HG03442 (cell line): ENCODE measurements around the gene GNPTG.
"Not testable (repeated sequence)": the region's sequence is repeated elsewhere in the genome, so short reads cannot be mapped to it uniquely, and the experiment has no call there.

Source experiments
- ATAC-seq: cut with Tn5 transposase; IDR thresholded peaks from one replicate; pipeline ENCODE4 v1.9.1; 2021; ENCODE audit warnings: mild to moderate bottlenecking, moderate library complexity; ENCODE audit not compliant: unreplicated experiment

Gene GNPTG

GRCh38 chr16:1318268-1318545 is 33.5 kb upstream of the GNPTG start:
- no peak for ATAC-seq

- ATAC-seq, result no peak
These were observed 32.7 kb upstream of the GNPTG start for GRCh38 chr16:1319041-1319440.

- no peak for ATAC-seq
These were observed 31.6 kb upstream of the GNPTG start for GRCh38 chr16:1320097-1320496.

- ATAC-seq, result no peak
These were observed 31.0 kb upstream of the GNPTG start for GRCh38 chr16:1320658-1321240.

GRCh38 chr16:1322407-1322806 is 29.3 kb upstream of the GNPTG start:
- no peak for ATAC-seq

- ATAC-seq, result no peak
These were observed 28.2 kb upstream of the GNPTG start for GRCh38 chr16:1323296-1324239.

- ATAC-seq, result no peak
These were observed 27.4 kb upstream of the GNPTG start for GRCh38 chr16:1324286-1324826.

- ATAC-seq, result no peak
These were observed 26.5 kb upstream of the GNPTG start for GRCh38 chr16:1325261-1325660.

- ATAC-seq, result no peak
These were observed 25.9 kb upstream of the GNPTG start for GRCh38 chr16:1325673-1326371.

- ATAC-seq, result no peak
These were observed 25.3 kb upstream of the GNPTG start for GRCh38 chr16:1326391-1326790.

GRCh38 chr16:1326946-1327618 is 24.6 kb upstream of the GNPTG start:
- ATAC-seq, result no peak

GRCh38 chr16:1327619-1327947 is 24.1 kb upstream of the GNPTG start:
- no peak for ATAC-seq

- not testable (repeated sequence) for ATAC-seq
These were observed 23.6 kb upstream of the GNPTG start for GRCh38 chr16:1328136-1328535.

- ATAC-seq, result not testable (repeated sequence)
These were observed 22.8 kb upstream of the GNPTG start for GRCh38 chr16:1328961-1329360.

GRCh38 chr16:1330260-1330914 is 21.3 kb upstream of the GNPTG start:
- no peak for ATAC-seq

- ATAC-seq, result no peak
These were observed 20.6 kb upstream of the GNPTG start for GRCh38 chr16:1330931-1331711.

- ATAC-seq, result no peak
These were observed 19.8 kb upstream of the GNPTG start for GRCh38 chr16:1331712-1332617.

- no peak for ATAC-seq
These were observed 19.0 kb upstream of the GNPTG start for GRCh38 chr16:1332618-1333148.
